OCI-LY1 (cell line): ENCODE measurements around the gene B3GALT6.

Source experiments
- CTCF ChIP-seq: fragments of 200-600 bp; sonication (generic), shearing (Covaris generic); IDR thresholded peaks from 2 replicates; pipeline ENCODE4 v1.5.1; 2017; ENCODE audit warnings: mild to moderate bottlenecking, antibody characterized with exemption, low read length, moderate library complexity, mixed read lengths
- EZH2 ChIP-seq: fragments of 200-600 bp; sonication (generic), shearing (Covaris generic); IDR thresholded peaks from 2 replicates; pipeline ENCODE4 v1.8.0; 2017; ENCODE audit warnings: borderline replicate concordance, mixed run types, mild to moderate bottlenecking, antibody characterized with exemption, low read length, moderate library complexity, mixed read lengths

- TF ChIP-seq EZH2 (no peak), CTCF (no peak)
Measured at GRCh38 chr1:1199141-1199960, 32.7 kb upstream of the B3GALT6 start.
